ENCODE measurements around the gene PRLR. TPM values are rescaled to one million over a fixed set of nuclear protein-coding genes. Genes with fewer than 3 reads are reported as not detected.
A peak's percentile ranks its signal among the peaks of the same experiment; 100 is the strongest.

PRLR gene
- total RNA-seq, 1 experiment from 2014 or later, result 8.2 TPM

DNA sequence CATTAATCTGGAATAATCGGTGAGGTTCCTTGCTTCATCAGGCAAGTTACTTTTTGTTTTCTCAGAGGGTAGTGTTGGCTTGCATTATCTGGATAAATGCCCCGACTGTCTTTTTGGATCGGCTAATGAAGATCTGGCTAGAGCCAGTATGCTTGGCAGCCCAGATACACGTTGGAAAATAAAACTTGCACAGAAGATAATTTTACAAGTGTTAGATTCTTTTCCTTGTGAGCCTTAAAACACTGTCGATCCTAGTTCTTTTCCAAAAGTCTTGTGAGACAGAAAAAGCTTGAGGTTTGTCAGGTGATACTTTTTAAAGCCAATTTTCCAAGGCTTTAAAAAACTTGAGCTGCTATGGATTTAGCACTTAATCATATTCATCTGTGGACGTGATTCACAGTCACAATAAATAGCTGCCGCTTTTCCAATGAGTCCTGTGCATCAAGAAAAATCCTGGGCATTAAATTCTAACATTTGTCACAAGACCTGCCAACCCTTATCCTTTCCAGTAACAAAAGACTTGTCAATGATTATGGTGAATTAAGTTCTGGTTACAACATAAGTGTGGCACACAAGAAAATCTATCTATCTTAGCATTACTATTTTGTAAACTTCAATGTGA, 68.5 kb downstream of the PRLR start:
- DNase-seq (ENCODE audit: low spot score), result no peak

- DNase-seq (ENCODE audit: low spot score), result no peak
These were observed 69.7 kb downstream of the PRLR start for GRCh38 chr5:35160486-35161116.

DNA sequence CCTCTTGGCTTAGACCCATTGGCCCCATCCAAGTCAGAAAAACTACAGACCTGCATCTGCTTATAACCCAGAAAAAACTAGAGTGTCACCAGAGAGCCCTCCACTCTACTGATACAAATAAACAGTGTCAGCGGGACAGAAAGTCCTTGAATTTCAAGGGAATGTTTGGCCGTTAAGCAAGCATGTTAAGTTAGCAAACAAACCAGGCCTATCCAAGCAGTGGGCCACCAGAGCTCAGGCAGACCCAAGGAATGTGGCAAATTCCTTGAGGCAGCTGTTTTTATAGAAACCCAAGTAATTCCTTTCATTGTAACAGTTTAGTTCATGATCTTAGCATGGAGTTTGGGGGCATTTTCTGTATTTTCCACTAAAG, 70.9 kb downstream of the PRLR start:
- DNase-seq (ENCODE audit: low spot score), result no peak

DNA sequence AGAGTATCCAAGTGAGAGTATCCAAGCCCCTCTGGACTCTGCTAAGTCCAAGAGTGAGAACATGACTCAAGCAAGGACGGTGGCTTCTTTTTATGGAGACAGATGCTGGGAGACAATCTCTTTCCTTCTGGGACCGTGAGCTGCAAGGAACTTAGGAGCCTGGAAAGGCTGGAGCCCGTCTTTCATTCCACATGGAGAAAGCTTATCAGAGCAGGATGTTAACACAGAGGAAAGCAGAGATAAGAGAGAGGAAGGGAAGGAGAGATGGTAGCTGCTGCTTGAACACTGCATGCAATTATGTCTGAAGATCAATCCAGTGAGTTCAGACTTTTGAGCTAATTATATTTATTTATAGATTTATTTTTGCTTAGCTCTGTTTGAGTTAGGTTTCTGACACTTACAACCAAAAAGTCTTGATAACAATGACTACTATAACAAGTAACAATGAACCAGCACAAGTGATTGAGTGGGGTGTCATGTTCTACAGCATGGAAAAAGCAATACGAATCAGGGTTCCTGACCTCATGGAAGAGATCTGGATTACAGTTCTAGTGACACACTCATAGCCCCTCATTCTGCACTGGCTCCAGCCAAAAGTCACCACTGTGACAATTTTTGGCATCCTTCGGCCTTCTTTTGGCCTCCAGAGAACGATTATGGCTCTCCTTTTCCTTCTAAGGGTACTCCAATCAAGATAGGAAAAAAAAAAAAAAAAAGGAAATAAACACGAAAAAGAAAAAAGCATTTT, 71.5 kb downstream of the PRLR start:
- DNase-seq (ENCODE audit: low spot score), result no peak

- DNase-seq (ENCODE audit: low spot score), result no peak
These were observed 72.1 kb downstream of the PRLR start for GRCh38 chr5:35158204-35158603.

DNA sequence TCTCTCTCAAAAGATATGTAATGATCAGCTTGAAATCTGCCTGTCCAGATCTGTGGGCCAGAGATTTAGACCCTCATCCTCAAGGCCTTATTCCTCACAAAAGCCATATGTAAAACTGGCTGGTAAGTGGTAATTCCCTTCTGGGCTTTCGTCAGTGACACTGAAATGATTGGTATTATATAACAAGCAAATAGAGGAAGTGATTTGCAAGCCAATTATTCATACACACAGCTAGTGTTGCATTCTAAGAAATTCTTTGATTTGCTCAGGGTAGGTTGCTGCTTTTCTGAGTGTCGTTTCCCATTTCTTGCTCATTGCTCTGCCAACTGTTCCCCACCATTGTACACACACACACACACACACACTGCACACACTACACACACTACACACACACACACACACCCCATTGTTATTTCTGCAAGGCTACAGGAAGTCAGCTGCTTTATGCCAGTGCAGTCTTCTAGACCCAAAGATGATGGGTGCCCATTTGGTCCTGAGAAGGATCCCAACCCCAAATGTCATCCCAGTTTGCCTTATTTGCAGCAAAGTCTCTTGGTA, 76.8 kb downstream of the PRLR start:
- no peak for DNase-seq (ENCODE audit: low spot score)

DNA sequence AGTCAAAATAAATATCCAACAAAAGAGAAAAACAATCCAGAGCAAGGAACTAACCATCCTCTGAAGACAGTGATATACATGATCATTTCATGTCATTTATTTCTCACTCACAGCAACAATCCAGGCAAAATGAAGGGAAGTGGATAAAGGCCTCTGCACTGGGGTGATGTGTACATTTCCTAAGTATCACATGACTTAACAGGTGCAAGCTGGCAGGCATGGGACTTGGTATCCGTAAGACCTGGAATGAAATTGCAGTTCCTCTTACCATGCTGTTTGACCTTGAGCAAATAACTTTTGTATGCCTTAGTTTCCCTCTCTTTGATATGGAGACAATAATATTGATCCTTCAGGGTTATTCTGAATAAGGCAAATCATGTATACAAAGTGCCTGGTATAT, 77.6 kb downstream of the PRLR start:
- DNase-seq (ENCODE audit: low spot score), result no peak

DNA sequence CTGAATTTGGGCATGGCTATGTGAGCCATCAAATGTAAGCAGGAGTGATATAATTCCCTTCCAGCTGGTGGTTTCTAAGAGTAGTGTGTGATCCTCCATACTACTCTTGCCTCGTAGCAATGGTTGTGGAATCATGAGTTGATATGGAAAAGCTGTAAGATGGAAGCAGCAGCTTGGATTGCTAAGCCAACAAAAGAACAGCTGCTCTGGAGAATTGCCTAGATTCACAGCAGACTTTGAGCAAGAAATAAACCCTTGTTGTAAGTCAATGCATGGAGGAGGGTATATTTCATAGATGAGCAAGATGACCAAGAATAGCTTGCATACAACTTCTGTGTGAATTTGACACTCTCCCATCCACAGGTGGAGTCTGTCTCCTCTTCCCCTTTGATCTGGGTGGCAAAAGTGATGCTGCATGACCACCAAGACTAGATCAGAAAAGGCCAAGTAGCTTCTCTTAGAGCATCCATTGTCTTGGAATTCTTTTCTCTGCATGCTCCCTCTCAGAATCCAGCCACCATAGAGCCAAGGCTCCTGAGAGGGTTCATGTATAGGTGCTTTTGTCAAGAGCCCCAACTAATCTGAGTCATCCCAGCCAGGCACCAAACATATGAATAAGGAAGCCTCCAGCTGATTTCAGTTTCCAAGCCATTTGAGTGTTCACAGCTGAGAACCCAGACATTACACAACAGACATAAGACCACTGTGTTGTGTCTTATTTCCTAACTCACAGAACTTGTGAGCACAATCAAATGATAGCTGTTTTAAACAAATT, 79.0 kb downstream of the PRLR start:
- DNase-seq (ENCODE audit: low spot score), result no peak

DNA sequence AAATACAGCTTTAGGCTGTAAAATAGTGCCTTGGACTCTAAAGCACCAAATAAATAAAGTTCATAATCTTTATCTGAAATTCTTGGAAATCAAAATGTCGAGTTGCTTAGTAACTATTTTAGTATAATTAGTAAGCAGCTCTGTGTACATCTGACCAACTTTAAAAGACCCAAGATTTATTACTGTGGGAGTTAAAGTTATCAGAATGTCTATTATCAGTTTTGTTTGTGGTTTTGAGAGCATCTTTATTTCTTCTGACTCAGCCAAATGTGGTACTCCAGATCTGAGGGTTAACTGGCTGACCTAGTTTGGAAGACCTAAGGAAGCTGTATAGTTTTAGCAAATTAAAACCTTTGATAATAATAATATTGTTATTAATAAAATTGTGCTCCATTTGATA, 81.2 kb downstream of the PRLR start:
- no peak for DNase-seq (ENCODE audit: low spot score)

DNA sequence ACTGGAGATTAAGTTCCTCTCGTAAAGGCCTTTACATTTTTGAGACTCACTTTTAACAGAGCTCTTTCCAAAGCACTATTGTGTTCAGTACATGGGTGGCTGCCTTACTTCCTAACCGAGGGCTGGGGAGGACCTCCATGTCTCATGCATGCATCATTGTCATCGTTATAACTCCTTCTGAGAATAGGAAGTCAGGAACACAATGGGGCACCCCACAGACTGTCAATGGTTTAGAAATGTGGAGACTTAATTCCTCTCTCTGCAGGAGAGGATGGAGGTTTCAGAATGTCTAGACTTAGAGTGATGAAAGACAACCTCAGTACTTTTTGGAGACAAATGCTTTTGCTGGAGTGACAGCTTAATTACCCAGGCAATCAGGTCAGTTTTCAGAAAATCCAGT, 83.9 kb downstream of the PRLR start:
- DNase-seq (ENCODE audit: low spot score), result no peak

GRCh38 chr5:35145691-35146317, 84.5 kb downstream of the PRLR start:
- no peak for DNase-seq (ENCODE audit: low spot score)

DNA sequence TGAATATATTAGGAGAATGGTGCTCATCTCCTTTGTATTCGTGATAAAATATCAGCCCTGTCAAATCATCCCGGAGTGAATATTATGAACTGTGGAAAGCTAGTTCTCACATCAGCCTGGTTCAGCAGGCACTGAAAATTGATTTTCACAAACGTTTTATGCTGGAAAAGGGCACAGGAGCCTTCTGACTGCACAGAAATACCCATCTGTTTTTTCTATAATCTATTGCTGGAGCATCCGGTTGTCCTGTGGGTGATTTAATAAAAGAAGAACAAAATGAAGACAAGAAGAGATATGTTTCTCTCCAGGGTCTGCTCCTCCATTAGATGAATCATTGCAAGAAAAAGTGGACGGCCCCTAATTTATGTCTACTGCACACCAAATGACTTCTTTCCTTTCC, 85.3 kb downstream of the PRLR start:
- DNase-seq (ENCODE audit: low spot score), result no peak

- no peak for DNase-seq (ENCODE audit: low spot score)
These were observed 86.4 kb downstream of the PRLR start for GRCh38 chr5:35143841-35144240.

- DNase-seq (ENCODE audit: low spot score), result no peak
These were observed 88.5 kb downstream of the PRLR start for GRCh38 chr5:35141739-35142138.

DNA sequence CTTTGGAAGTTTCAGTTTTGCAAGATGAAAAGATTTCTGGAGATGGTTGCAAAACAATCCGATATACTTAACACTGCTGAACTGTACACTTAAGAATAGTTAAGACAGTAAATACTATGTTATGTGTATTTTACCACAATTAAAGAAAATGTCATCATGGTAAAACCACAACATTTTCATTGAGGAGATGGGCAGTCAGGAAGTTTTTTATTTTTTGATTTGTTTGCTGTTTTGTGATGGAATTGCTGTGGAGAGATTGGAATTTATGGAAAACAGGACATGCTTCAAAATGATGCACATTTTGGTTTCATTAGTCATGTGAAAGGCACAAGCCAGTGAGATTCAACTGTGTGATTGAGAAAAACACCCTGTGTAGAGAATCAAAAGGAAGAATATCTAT, 92.1 kb downstream of the PRLR start:
- DNase-seq (ENCODE audit: low spot score), result no peak

DNA sequence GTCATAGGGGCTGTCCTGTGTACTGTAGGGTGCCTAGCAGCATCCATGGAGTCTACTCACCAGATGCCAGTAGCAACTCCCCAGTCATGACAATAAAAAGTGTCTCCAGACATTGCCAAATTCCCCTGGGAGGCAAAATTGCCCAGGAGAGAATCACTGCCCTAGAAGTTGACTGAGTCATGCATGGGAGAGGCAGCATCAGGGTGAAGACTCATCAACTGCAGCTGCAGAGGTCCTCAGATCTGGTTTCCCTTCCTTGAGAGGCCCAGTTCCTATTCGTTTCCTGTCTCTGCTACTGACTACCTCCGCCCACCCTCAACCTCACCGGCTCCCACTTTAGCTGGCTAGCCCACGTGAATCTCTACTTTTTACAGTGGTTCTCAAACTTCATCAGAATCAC, 93.9 kb downstream of the PRLR start:
- peak; percentile 13 for DNase-seq (ENCODE audit: low spot score)

- no peak for DNase-seq (ENCODE audit: low spot score)
These were observed 95.0 kb downstream of the PRLR start for GRCh38 chr5:35135239-35135700.

DNA sequence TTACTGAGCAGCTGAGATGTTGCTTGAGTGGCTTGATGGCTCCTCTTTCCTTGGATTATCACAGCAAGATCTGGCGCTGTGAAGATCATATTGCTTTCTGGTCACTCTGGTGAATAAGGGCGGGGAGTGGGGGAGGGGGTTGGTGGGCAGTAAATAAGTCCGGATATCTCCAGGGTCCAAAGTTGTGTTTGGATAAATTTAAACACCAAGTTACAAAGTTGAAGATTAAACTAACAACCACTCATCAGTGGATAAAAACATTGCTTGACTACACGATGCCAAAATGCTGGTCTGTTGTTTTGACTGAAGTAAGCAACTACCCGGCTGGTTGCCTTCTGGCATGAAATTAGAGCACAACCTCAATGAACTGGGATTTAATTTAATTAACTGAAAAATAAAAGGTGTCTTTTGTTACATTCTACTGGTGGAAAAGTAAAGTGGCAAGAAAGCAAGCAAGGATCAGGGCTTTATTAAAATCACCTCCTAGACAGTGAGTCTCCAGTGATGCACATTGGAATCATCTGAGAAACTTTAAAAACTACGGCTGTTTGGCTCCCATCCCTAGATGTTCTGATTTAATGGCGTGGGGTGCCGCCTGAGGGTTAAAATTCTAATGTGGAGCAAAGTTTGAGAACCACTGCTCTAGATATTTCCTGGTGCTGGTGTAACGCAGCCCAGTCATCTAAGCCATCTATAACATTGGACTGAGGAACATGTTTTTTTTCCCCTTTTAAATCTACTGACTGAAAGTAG, 95.8 kb downstream of the PRLR start:
- peak; percentile 7 for DNase-seq (ENCODE audit: low spot score)

GRCh38 chr5:35133186-35133585, 97.1 kb downstream of the PRLR start:
- DNase-seq (ENCODE audit: low spot score), result peak; percentile 11

- DNase-seq (ENCODE audit: low spot score), result no peak
These were observed 98.6 kb downstream of the PRLR start for GRCh38 chr5:35131723-35132122.

Measured in HT-29 (cell line).